CD4-positive, alpha-beta T cell (primary cell): ENCODE measurements around the gene CFDP1. TPM values are rescaled to one million over a fixed set of nuclear protein-coding genes. Genes with fewer than 3 reads are reported as not detected.
"Not testable (repeated sequence)": the region's sequence is repeated elsewhere in the genome, so short reads cannot be mapped to it uniquely, and the experiment has no call there.

ENCODE experiments used
- ATAC-seq: fragments of 200-7000 bp; cut with Tn5 transposase; one replicate; pipeline ENCODE4 v1.10.0; 2022; ENCODE audit warnings: mild to moderate bottlenecking; ENCODE audit not compliant: poor library complexity
- CTCF ChIA-PET: fragments of 350-600 bp; sonication (Branson Sonifier 250); formaldehyde crosslinking; loops from one replicate; lab custom pipeline; 2021; ENCODE audit warnings: antibody characterized with exemption, inconsistent platforms; lab: Charles Lee
- POLR2A ChIA-PET: fragments of 350-600 bp; sonication (Branson Sonifier 250); formaldehyde crosslinking; loops from one replicate; lab custom pipeline; 2021; ENCODE audit warnings: antibody characterized with exemption, inconsistent platforms; lab: Charles Lee
- DNase-seq, 14 experiments: peaks; one replicate each; pipeline ENCODE4 v3.0.0-alpha.2; 2013 to 2020; ENCODE audit warnings: mixed read lengths in 2 of 14
- H3K27ac ChIP-seq, 2 donors: one replicate each; pipeline versions ENCODE4 v1.5.1 to v1.7.0; 2013; ENCODE audit warnings: low read length in 2 of 2, low read depth in 1 of 2, mild to moderate bottlenecking in 1 of 2
- H3K27me3 ChIP-seq, 2 experiments: 1 replicate in 1 of 2; 2 replicates in 1 of 2; pipeline versions ENCODE4 v1.6.1 to v1.7.0; 2013; ENCODE audit warnings: low read length in 2 of 2, control low read depth in 1 of 2, mild to moderate bottlenecking in 1 of 2, moderate library complexity in 1 of 2; ENCODE audit not compliant: insufficient read depth in 2 of 2, control insufficient read depth in 1 of 2
- H3K36me3 ChIP-seq: one replicate; pipeline ENCODE4 v1.6.1; 2013; ENCODE audit warnings: low read length, control low read depth; ENCODE audit not compliant: insufficient read depth
- H3K4me1 ChIP-seq: one replicate; pipeline ENCODE4 v1.6.1; 2013; ENCODE audit warnings: low read length, control low read depth; ENCODE audit not compliant: insufficient read depth
- H3K4me3 ChIP-seq: one replicate; pipeline ENCODE4 v1.5.1; 2013; ENCODE audit warnings: mild to moderate bottlenecking, low read length, moderate library complexity
- H3K9me3 ChIP-seq, 2 experiments: 1 replicate in 1 of 2; 2 replicates in 1 of 2; pipeline versions ENCODE4 v1.6.1 to v1.7.0; 2013; ENCODE audit warnings: low read length in 2 of 2, mild to moderate bottlenecking in 2 of 2, control low read depth in 1 of 2, moderate library complexity in 1 of 2; ENCODE audit not compliant: control insufficient read depth in 1 of 2, insufficient read depth in 1 of 2
- H3K27ac Mint-ChIP-seq: one replicate; pipeline ENCODE4 v1.8.0; 2020; ENCODE audit warnings: mixed read lengths
- H3K27me3 Mint-ChIP-seq: one replicate; pipeline ENCODE4 v1.8.0; 2021; ENCODE audit warnings: mixed read lengths
- H3K36me3 Mint-ChIP-seq: one replicate; pipeline ENCODE4 v1.8.0; 2021; ENCODE audit warnings: low read depth, mixed read lengths
- H3K4me1 Mint-ChIP-seq: one replicate; pipeline ENCODE4 v1.8.0; 2021; ENCODE audit warnings: low read depth, mixed read lengths
- H3K4me3 Mint-ChIP-seq: one replicate; pipeline ENCODE4 v1.8.0; 2020; ENCODE audit warnings: mild to moderate bottlenecking, mixed read lengths
- H3K9me3 Mint-ChIP-seq: one replicate; pipeline ENCODE4 v1.8.0; 2020; ENCODE audit warnings: mixed read lengths
- CTCF ChIP-seq: fragments of 200-600 bp; IDR thresholded peaks from one replicate; pipeline ENCODE4 v1.8.0; 2022; ENCODE audit warnings: antibody characterized with exemption, mild to moderate bottlenecking
- intact Hi-C, 2 experiments: fragments of 100-400 bp; cut with DNase I in 1 of 2; cut with micrococcal nuclease in 1 of 2; formaldehyde crosslinking; loops; one replicate each; pipeline versions ENCODE4 v1.15.1 to v1.9.0; 2023 to 2025; cut with DNase I, micrococcal nuclease
- total RNA-seq, 174 experiments: library from RNA in 2 of 174; stranded (reverse) in 2 of 174; gene quantifications; one replicate each; pipeline ENCODE4 v1.2.3 and lab custom pipeline; 2021 to 2026

Gene CFDP1
- total RNA-seq, 2 experiments from 2014 or later: 23.0 to 25.5 TPM

GRCh38 chr16:75281826-75282225 lies 151.5 kb downstream of the CFDP1 start:
- intact Hi-C loops: no loop called here
- no peak overlapping the region for H3K27ac ChIP-seq
- H3K4me1 ChIP-seq: no peaks in the 10 kb centered on the region
- peaks cover 3 to 5% of the 10 kb centered on the region in 2 experiments for H3K27me3 ChIP-seq
- H3K4me3 ChIP-seq: no peak overlapping the region
- Mint-ChIP-seq H3K36me3 (peaks cover 9% of the 10 kb centered on the region), H3K27ac (no peak overlapping the region), H3K4me3 (no peak overlapping the region), H3K9me3 (no peaks in the 10 kb centered on the region), H3K27me3 (peaks cover 15% of the 10 kb centered on the region), H3K4me1 (no peaks in the 10 kb centered on the region)
- TF ChIP-seq CTCF: no peak
- DNase-seq: no peak
- peaks cover 0 to 10% of the 10 kb centered on the region in 2 experiments for H3K9me3 ChIP-seq
- CTCF ChIA-PET: interaction anchor here (0.6 kb wide), 1 partner anchor 85 kb away, joined by 3 read pairs; no protein-coding TSS in a partner anchor
- POLR2A ChIA-PET: no interaction called here
- H3K36me3 ChIP-seq: no peaks in the 10 kb centered on the region
- ATAC-seq: no peak

GRCh38 chr16:75281009-75281408 lies 152.3 kb downstream of the CFDP1 start:
- H3K4me3 ChIP-seq, H3K4me1 ChIP-seq, H3K36me3 Mint-ChIP-seq, H3K36me3 ChIP-seq, H3K27ac Mint-ChIP-seq, intact Hi-C loops, H3K4me3 Mint-ChIP-seq, POLR2A ChIA-PET, DNase-seq, H3K27me3 ChIP-seq, H3K27ac ChIP-seq, ATAC-seq, H3K4me1 Mint-ChIP-seq, H3K9me3 Mint-ChIP-seq, CTCF ChIA-PET: not testable (repeated sequence)
- peaks cover 15% of the 10 kb centered on the region for H3K27me3 Mint-ChIP-seq
- peaks cover 0 to 10% of the 10 kb centered on the region in 2 experiments for H3K9me3 ChIP-seq

GRCh38 chr16:75280331-75280804 lies 152.9 kb downstream of the CFDP1 start:
- no peak for ATAC-seq
- no peak for TF ChIP-seq CTCF
- Mint-ChIP-seq H3K27me3 (peaks cover 17% of the 10 kb centered on the region), H3K4me1 (no peaks in the 10 kb centered on the region), H3K36me3 (no peaks in the 10 kb centered on the region), H3K4me3 (no peak overlapping the region), H3K27ac (no peak overlapping the region), H3K9me3 (no peaks in the 10 kb centered on the region)
- no peak for DNase-seq
- no peak overlapping the region for H3K4me3 ChIP-seq
- H3K4me1 ChIP-seq: no peaks in the 10 kb centered on the region
- ChIA-PET CTCF (no interaction called here), POLR2A (interaction anchor here (0.6 kb wide), 1 partner anchor 12 kb away, joined by 6 read pairs; no protein-coding TSS in a partner anchor)
- peaks cover 0 to 10% of the 10 kb centered on the region in 2 experiments for H3K9me3 ChIP-seq
- H3K27me3 ChIP-seq: peaks cover 3 to 5% of the 10 kb centered on the region in 2 experiments
- no peaks in the 10 kb centered on the region for H3K36me3 ChIP-seq
- H3K27ac ChIP-seq: no peak overlapping the region
- intact Hi-C loops: no loop called here

GRCh38 chr16:75279305-75279704 lies 154.0 kb downstream of the CFDP1 start:
- ChIA-PET CTCF (no interaction called here), POLR2A (no interaction called here)
- DNase-seq (no peak), ATAC-seq (no peak)
- TF ChIP-seq CTCF: no peak
- H3K27ac Mint-ChIP-seq: no peak overlapping the region
- H3K4me1 ChIP-seq: no peaks in the 10 kb centered on the region
- H3K9me3 Mint-ChIP-seq: no peaks in the 10 kb centered on the region
- H3K27ac ChIP-seq: no peak overlapping the region
- no peaks in the 10 kb centered on the region for H3K36me3 ChIP-seq
- H3K27me3 ChIP-seq: peaks cover 3 to 5% of the 10 kb centered on the region in 2 experiments
- intact Hi-C loops: no loop called here
- H3K4me1 Mint-ChIP-seq: no peaks in the 10 kb centered on the region
- peaks cover 0 to 6% of the 10 kb centered on the region in 2 experiments for H3K9me3 ChIP-seq
- H3K4me3 Mint-ChIP-seq: no peak overlapping the region
- H3K4me3 ChIP-seq: no peak overlapping the region
- H3K36me3 Mint-ChIP-seq: no peaks in the 10 kb centered on the region
- peaks cover 27% of the 10 kb centered on the region for H3K27me3 Mint-ChIP-seq
